Stimulated activated CD4-positive, alpha-beta T cell treated with anti-CD3 and anti-CD28 coated beads, Interleukin-4, amount 100 ng/mL, for 24 hours (primary cell): ENCODE measurements around the gene SNAP29.
"Not testable (repeated sequence)": the region's sequence is repeated elsewhere in the genome, so short reads cannot be mapped to it uniquely, and the experiment has no call there.

ENCODE experiments used
- DNase-seq: peaks from one replicate; pipeline ENCODE4 v3.0.0-alpha.2; 2020

SNAP29 gene

DNA sequence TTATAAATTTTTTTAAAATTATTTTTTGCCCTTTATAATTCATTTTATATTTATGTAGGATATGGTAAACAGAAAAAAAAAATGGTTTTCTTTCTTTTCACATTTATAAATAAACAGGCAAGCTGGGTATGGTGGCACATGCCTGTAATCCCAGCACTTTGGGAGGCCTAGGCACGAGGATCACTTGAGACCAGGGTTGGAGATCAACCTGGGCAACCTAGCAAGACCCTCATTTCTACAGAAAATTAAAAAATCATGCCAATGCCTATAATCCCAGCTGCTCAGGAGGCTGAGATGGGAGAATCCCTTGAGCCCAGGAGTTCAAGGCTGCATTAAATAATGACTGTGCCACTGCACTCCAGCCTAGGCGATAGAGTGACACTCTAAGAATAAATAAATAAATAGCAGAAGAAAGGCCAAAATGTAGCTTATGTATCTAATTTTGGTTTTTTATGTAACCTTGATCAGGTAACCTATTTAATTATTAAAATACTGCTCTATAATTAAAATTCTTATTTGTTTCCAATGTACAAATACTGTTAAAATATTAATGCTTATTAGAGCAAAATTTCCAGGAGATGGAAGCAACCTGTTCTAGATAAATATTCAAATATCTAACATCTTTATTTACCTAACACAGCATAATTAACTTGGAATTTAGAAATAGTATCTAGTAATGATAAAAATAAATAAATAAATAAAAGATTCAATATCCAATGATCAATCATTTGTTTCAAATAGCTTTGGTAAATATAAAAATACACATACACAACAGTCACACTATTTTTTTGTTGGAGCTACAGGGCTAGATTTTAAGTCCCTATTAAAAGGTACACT lies 21.6 kb upstream of the SNAP29 start:
- no peak for DNase-seq

- not testable (repeated sequence) for DNase-seq
Measured at GRCh38 chr22:20839354-20839753, 19.5 kb upstream of the SNAP29 start.

DNA sequence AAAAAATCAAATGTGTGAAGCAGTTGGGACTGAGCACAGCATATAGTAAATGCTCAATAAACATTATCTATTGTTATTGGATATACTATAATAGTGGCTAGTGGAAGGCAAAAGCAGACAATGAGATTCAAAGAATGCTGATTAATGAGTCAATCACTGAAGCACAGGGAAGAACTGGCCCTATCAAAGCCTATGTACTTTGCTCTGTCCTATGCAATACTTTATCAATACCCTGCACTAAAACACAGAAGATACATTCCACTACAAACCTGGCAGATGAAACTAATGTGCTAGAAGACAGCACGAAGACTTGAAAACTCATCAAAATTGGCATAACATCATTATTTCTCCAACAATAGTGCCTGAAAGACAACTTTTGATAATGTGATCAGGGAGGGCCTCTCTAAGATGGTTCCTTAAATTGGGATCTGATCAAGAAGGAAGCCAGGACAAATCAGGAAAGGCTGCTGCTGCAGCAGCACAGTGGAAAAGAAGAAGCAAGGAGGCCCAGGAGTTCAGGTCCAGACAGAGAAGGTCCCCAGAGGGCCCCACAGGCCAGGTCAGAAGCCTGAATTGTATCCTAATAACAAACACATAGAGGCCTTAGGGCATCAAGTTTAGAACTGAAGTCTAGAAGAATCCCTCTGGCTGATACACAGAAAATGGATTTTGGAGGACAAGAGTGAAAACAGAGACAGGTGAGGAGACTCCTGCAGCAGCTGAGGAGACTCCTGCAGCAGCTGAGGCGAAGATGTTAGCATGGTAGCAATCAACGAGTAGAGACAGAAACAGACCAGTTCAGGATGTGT lies 18.8 kb upstream of the SNAP29 start:
- DNase-seq, result no peak

GRCh38 chr22:20840646-20841371 lies 18.0 kb upstream of the SNAP29 start:
- no peak for DNase-seq

- DNase-seq, result no peak
Measured at GRCh38 chr22:20843501-20843900, 15.3 kb upstream of the SNAP29 start.

GRCh38 chr22:20844055-20845037 lies 14.5 kb upstream of the SNAP29 start:
- DNase-seq, result no peak

- no peak for DNase-seq
Measured at GRCh38 chr22:20847318-20847822, 11.4 kb upstream of the SNAP29 start.

GRCh38 chr22:20852076-20852475 lies 6.7 kb upstream of the SNAP29 start:
- no peak for DNase-seq

- no peak for DNase-seq
Measured at GRCh38 chr22:20852503-20852902, 6.3 kb upstream of the SNAP29 start.

DNA sequence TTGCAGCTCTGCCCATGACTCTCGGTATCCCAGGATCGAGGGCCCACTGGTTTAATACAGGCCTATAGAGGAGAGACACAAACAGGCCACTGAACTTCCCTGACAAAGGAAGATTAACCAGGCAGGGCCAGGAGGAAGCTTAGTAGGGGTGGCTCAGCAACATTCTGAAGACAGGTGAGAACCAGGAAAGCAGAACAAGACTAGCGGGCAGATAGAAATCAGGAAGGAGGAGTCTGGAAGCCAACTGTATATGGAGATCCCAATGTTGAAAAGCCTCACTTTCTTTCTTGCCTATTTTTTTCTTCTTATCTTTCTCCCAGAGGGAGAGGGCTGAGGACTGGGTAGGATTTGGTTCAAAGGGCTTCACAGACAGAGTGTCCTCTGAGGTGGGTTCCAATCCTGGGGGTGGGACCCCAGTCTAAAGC lies 5.6 kb upstream of the SNAP29 start:
- DNase-seq, result no peak

DNA sequence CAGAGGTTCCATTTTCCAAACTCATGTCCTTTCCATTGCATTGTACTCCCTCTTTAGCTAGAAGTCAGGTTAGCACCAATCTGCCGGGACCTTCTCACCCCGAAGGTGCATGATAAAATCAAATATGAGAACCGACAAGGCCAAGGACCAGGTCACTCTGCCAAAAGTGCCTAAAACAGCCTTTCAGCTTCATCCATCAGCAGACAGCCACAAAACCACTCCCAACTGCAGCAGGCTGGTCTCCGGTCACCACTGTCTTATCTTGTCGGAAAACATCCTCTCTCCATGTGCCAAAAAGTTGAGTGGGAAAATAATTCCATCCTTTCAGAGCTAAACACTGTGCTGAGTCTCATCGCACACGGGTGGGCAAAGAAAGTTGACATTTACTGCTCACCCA lies 1.6 kb upstream of the SNAP29 start:
- no peak for DNase-seq

DNA sequence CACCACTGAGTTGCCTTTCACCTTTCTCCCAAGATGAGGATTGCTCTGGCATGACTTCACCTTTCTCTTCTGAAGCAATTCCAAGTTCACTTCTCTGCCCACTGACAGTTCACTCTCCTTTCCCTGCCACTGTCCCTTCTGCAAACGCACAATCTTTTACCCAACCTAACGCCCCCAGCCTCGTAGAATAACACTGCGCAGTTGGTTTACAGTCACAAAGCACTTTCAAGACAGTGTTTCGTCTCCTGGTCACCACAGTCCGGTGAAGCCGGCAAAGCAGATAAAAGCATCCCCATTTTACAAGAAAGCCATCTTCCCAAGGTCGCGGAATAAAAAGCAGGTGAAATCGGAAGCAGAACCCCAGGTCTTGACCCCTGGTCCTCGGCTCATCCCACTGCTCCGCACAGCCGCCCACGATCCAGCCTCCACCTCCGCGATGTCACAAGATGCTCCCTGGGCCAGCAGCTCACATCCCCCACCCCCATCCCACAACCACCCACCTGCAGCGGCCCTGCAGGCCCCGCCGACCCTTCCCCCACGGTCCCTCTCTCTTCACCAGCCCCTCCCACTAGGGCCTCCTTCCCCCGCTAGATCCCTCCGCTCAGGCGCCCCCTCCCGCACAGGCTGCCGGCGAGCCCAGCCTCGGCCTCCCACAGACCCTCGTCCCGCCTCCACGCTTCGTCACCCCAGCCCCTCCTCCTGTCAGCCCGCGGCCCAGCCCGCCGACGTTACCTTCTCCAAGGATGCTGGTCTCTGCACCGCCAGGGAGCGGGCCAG lies 781 bp upstream of the SNAP29 start:
- DNase-seq, result peak; percentile 83

DNA sequence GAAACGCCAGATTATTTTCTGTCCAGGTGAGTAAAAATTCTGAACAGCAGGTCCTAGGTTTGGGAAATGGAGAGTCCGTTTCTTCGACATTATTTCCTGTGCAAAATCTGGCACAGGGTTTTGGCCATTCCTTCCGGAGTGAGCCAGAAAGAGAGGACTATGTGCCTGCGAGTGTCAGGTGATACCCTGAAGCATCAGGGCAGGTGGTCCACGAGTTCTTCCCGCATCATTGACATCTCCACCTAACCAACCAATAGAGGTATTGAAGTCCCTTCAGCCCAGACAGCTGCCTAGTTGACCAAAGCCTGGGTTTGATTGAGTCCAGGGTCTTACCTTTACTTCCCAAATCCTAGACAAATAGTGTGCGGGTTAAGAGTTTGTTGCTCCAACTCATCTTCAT lies 808 bp downstream of the SNAP29 start:
- DNase-seq, result no peak

DNA sequence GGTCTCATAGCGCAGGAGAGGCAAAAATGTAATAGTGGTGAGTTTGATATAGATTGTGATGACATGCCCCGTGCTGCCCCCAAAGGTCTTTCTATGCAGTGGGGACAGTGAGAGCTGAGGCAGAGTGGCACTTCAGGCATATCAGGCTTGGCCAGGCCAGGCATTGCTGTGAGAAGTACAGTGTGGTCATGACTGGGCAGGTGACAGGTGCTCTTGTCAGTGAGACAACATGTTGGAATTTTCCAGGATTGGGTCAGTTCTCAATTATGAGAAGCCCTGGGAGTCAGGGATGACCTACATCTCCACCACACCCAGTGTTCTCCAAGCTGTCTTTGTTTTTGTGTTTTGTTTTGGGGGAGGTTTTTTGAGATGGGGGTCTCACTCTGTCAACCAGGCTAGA lies 3.7 kb downstream of the SNAP29 start:
- no peak for DNase-seq

- no peak for DNase-seq
Measured at GRCh38 chr22:20863366-20863765, 4.6 kb downstream of the SNAP29 start.

- no peak for DNase-seq
Measured at GRCh38 chr22:20864186-20864908, 5.5 kb downstream of the SNAP29 start.

GRCh38 chr22:20865331-20865730 lies 6.5 kb downstream of the SNAP29 start:
- DNase-seq, result no peak

- DNase-seq, result no peak
Measured at GRCh38 chr22:20865875-20866445, 7.2 kb downstream of the SNAP29 start.

DNA sequence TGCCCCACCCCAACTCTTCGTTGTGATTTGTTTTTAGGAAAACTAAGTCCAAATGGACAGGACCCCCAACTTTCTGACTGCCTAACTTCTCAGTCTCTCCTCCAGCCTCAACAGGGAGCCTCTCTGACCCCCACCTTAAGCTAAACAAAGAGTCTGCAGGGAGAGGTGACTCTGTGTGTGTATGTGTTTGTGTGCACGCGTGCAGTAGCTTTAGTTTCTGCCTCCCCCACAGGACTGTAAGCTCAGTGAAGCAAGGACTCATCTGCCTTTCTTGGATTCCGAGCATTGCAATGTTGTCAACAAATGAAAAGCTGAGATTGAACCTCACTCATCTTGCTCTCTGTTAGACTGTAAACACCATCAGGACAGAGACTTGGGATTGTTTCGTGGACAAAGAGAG lies 7.9 kb downstream of the SNAP29 start:
- DNase-seq, result no peak
